IPS DF 6.9 (cell line): ENCODE data around the gene SKI.

Source experiments
- DNase-seq: peaks from one replicate; pipeline ENCODE4 v3.0.0-alpha.2; 2013; ENCODE audit warnings: low read depth, low spot score
- H3K27ac ChIP-seq: one replicate; pipeline ENCODE4 v1.5.1; 2013; ENCODE audit warnings: low read length, control low read depth
- H3K27me3 ChIP-seq: 2 replicates; pipeline ENCODE4 v1.6.1; 2013; ENCODE audit warnings: mild to moderate bottlenecking, low read length; ENCODE audit not compliant: control insufficient read depth, insufficient read depth
- H3K36me3 ChIP-seq: 2 replicates; pipeline ENCODE4 v1.6.1; 2013; ENCODE audit warnings: low read length; ENCODE audit not compliant: control insufficient read depth, insufficient read depth
- H3K4me1 ChIP-seq: 2 replicates; pipeline ENCODE4 v1.6.1; 2013; ENCODE audit warnings: low read length; ENCODE audit not compliant: control insufficient read depth, insufficient read depth
- H3K4me3 ChIP-seq: 2 replicates; pipeline ENCODE4 v1.5.1; 2013; ENCODE audit warnings: mild to moderate bottlenecking, low read length
- H3K9me3 ChIP-seq: 2 replicates; pipeline ENCODE4 v1.6.1; 2013; ENCODE audit warnings: low read length, inconsistent platforms; ENCODE audit not compliant: control insufficient read depth, insufficient read depth
- WGBS: extraction: QIAGEN DNeasy Blood & Tissue Kit; methylation state at CpG from one replicate; pipeline ENCODE4 v1.1.7; 2013; ENCODE audit warnings: mixed read lengths, missing lambda C conversion rate; ENCODE audit not compliant: insufficient read length, insufficient coverage; 5-methylcytosine and 5-hydroxymethylcytosine counted together

SKI gene

DNA sequence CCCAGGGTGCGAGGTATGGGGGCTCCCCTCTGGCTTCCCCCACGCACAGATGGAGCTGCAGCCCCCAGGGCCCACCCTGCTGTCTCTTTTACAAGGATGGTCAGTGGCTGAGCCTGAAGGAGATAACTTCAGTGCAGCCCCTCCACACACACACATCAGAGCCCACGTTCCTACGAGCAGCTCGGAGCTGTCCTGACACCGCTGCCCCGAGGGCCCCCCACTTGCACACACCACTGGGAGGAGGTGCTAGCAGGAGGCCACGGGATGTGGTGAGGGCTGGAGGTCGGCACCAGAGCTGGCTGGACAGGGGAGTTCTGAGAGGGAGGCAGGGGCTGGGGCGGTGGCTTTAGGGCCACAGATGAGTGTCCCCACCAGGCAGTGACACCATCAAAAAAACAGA, 109.4 kb downstream of the SKI start:
- WGBS, result no CpG with 5 or more reads among the region's 10 CpGs
- Histone ChIP-seq H3K9me3 (no peaks in the 10 kb centered on the region), H3K27ac (no peak overlapping the region), H3K36me3 (no peaks in the 10 kb centered on the region; the same call in 1 of the 2 replicates), H3K4me3 (no peak overlapping the region), H3K4me1 (no peaks in the 10 kb centered on the region; the same call in 1 of the 2 replicates), H3K27me3 (no peaks in the 10 kb centered on the region)
- DNase-seq, result no peak

GRCh38 chr1:2339206-2340085, 111.3 kb downstream of the SKI start:
- H3K36me3 ChIP-seq, result no peaks in the 10 kb centered on the region; the same call in 1 of the 2 replicates
- H3K9me3 ChIP-seq, result no peaks in the 10 kb centered on the region
- H3K4me1 ChIP-seq, result no peaks in the 10 kb centered on the region; the same call in 1 of the 2 replicates
- H3K4me3 ChIP-seq, result no peak overlapping the region; the same call in 1 of the 2 replicates
- H3K27ac ChIP-seq, result no peak overlapping the region
- no peak for DNase-seq
- no peaks in the 10 kb centered on the region for H3K27me3 ChIP-seq
- no CpG with 5 or more reads among the region's 45 CpGs for WGBS

- H3K4me3 ChIP-seq, result no peak overlapping the region
- no peaks in the 10 kb centered on the region; the same call in 1 of the 2 replicates for H3K4me1 ChIP-seq
- no peaks in the 10 kb centered on the region; the same call in 1 of the 2 replicates for H3K36me3 ChIP-seq
- no CpG with 5 or more reads among the region's 24 CpGs for WGBS
- no peaks in the 10 kb centered on the region for H3K27me3 ChIP-seq
- no peak for DNase-seq
- H3K9me3 ChIP-seq, result no peaks in the 10 kb centered on the region
- no peak overlapping the region for H3K27ac ChIP-seq
These were observed 112.2 kb downstream of the SKI start for GRCh38 chr1:2340086-2340917.

GRCh38 chr1:2340918-2341254, 112.8 kb downstream of the SKI start:
- Histone ChIP-seq H3K27ac (no peak overlapping the region), H3K27me3 (no peaks in the 10 kb centered on the region), H3K4me3 (no peak overlapping the region), H3K36me3 (no peaks in the 10 kb centered on the region; the same call in 1 of the 2 replicates), H3K9me3 (no peaks in the 10 kb centered on the region), H3K4me1 (no peaks in the 10 kb centered on the region; the same call in 1 of the 2 replicates)
- no CpG with 5 or more reads among the region's 14 CpGs for WGBS
- DNase-seq, result no peak

GRCh38 chr1:2341706-2342383, 113.7 kb downstream of the SKI start:
- Histone ChIP-seq H3K4me1 (no peaks in the 10 kb centered on the region; the same call in 1 of the 2 replicates), H3K27ac (no peak overlapping the region), H3K36me3 (no peaks in the 10 kb centered on the region; the same call in 1 of the 2 replicates), H3K4me3 (no peak overlapping the region), H3K27me3 (no peaks in the 10 kb centered on the region), H3K9me3 (no peaks in the 10 kb centered on the region)
- no peak for DNase-seq
- WGBS, result no CpG with 5 or more reads among the region's 29 CpGs

DNA sequence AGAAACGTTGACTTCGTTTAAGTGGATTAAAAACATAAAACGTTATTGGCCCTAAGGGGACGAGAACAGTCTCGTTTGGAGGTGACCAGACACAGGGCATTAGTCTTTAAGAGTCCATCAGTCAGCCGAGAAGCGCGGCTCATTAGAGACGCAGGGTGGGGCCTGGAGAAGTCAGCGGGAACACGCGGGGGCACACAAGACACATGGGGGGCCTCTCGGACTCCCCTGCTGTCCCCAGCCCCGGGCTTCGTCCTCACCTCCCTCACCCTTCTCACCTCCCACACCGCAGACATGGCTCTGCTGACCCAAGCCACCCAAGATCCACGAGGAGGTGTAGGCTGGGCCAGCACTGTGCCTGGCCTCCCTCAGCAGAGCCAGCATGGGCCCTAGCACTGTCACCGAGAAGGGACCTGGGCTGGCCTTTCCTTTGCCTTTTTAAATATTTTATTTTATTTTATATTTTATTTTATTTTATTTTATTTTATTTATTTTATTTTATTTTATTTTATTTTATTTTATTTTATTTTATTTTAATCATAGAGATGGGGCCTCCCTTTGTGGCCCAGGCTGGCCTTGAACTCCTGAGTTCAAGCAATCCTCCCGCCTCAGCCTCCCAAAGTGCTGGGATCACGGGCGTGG, 114.4 kb downstream of the SKI start:
- H3K27ac ChIP-seq, result no peak overlapping the region
- no peaks in the 10 kb centered on the region; the same call in 1 of the 2 replicates for H3K36me3 ChIP-seq
- no peak overlapping the region for H3K4me3 ChIP-seq
- no peaks in the 10 kb centered on the region for H3K9me3 ChIP-seq
- no CpG with 5 or more reads among the region's 21 CpGs for whole genome bisulfite sequencing
- DNase-seq, result no peak
- no peaks in the 10 kb centered on the region for H3K27me3 ChIP-seq
- H3K4me1 ChIP-seq, result no peaks in the 10 kb centered on the region; the same call in 1 of the 2 replicates

- no CpG with 5 or more reads among the region's 39 CpGs for WGBS
- no peak for DNase-seq
- H3K36me3 ChIP-seq, result no peaks in the 10 kb centered on the region; the same call in 1 of the 2 replicates
These were observed 115.2 kb downstream of the SKI start for GRCh38 chr1:2343023-2343935.

DNA sequence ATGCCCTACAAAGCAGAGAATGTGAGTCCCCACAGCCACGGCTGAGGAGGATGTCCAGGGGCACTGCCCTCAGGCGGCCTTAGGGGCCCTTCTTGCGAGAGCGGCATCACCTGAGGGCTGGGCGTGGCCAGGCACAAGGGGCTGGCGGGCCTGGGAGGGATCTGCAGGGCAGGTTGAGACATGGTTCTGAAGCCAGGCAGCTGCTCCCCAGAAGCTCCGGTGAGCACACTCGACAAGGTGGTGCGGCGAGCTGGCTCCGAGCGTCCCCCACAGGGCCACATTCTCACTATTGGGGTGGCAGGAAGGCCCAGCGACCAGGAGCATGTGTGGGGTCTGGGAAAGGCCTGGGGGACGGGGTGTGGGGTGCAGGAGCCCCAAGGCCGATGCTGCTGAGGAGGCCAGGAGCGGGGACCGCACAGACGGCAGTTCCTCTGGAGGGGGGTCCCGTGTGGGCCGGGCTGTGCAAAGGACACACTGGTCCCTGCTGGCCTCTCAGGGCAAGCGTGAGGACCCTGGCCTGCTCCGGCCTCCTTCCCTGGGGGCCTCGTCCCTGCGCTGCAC, 116.1 kb downstream of the SKI start:
- no peak overlapping the region for H3K27ac ChIP-seq

More at GRCh38 chr1:2343023-2343935, 115.2 kb downstream of the SKI start:
- H3K27ac ChIP-seq, result no peak overlapping the region
- no peaks in the 10 kb centered on the region for H3K27me3 ChIP-seq
- H3K4me1 ChIP-seq, result peaks cover 1% of the 10 kb centered on the region; the same call in 1 of the 2 replicates
- H3K9me3 ChIP-seq, result no peaks in the 10 kb centered on the region
- H3K4me3 ChIP-seq, result no peak overlapping the region

More for the DNA sequence above, 116.1 kb downstream of the SKI start:
- DNase-seq, result no peak
- no peak overlapping the region for H3K4me3 ChIP-seq
- H3K36me3 ChIP-seq, result no peaks in the 10 kb centered on the region; the same call in 1 of the 2 replicates
- H3K9me3 ChIP-seq, result no peaks in the 10 kb centered on the region
- peaks cover 1% of the 10 kb centered on the region; the same call in 1 of the 2 replicates for H3K4me1 ChIP-seq
- no CpG with 5 or more reads among the region's 24 CpGs for WGBS
- H3K27me3 ChIP-seq, result no peaks in the 10 kb centered on the region
